Stimulated activated CD4-positive, alpha-beta T cell treated with anti-CD3 and anti-CD28 coated beads, Interleukin-12 subunit alpha, Interleukin-12 subunit beta, amount 100 ng/mL, for 4 hours (primary cell): ENCODE measurements around the gene CRYM.
"Not testable (repeated sequence)": the region's sequence is repeated elsewhere in the genome, so short reads cannot be mapped to it uniquely, and the experiment has no call there.

Experiments
- DNase-seq: peaks from one replicate; pipeline ENCODE4 v3.0.0-alpha.2; 2020

CRYM gene

GRCh38 chr16:21277045-21277926, 804 bp downstream of the CRYM start:
- DNase-seq: no peak

- no peak for DNase-seq
These were observed 2.0 kb downstream of the CRYM start for GRCh38 chr16:21276090-21276489.

DNA sequence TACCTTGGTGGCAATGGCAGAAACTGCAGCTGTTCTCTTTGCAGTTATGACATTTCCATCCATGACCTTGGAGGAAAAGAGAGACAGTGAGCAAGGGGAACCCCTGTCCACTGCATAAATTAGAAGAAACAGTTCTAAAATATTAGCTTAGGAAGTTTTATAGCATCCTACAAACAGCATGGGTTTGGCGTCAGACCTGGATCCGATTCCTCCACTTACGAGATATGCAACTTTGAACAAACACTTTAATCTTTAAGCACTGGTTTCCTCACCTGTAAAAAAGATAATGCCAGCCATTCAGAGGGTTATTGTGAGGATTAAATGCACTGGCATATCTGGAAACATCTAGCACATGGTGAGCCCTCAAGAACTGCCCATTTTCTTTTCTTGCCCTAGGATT, 2.6 kb downstream of the CRYM start:
- no peak for DNase-seq

GRCh38 chr16:21274172-21274726, 3.8 kb downstream of the CRYM start:
- no peak for DNase-seq

GRCh38 chr16:21272763-21273162, 5.3 kb downstream of the CRYM start:
- DNase-seq: not testable (repeated sequence)

DNA sequence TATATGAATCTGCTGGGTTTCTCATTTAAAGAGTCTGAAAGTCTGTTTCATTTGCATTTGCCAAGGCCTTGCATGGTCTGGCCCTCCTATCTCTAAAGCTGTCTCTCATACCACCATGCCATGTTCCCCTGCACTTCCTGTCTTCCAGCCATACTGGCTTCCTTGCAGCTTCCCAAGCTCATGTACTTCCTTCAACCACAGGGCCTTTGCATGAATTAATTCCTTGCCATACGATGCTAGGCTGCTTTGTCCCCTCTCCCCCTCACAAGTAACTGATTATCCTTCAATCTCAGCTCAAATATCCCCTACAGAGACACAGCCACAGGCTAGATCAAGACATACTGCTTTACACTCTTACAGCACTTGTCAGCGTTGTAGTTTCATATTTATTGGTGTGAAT, 5.8 kb downstream of the CRYM start:
- DNase-seq: no peak

DNA sequence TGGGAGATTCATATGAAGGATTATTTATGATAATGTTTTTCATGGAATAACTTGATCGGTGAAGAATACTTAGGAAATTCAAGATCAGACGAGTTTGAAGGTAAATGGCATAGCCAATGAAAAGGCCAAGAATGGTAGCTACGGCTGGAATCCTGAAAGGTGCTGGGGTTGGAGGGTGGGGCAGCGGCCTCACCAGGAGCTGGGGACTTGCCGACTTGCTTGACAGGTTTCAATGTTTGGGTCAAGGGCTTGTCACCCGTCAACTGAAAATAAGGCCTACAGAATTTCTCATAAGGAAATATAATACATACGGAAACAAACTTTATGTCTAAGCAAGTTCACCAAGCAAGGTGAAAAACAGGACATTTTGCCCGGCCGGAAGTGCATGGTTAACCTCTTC, 9.9 kb downstream of the CRYM start:
- DNase-seq: no peak

DNA sequence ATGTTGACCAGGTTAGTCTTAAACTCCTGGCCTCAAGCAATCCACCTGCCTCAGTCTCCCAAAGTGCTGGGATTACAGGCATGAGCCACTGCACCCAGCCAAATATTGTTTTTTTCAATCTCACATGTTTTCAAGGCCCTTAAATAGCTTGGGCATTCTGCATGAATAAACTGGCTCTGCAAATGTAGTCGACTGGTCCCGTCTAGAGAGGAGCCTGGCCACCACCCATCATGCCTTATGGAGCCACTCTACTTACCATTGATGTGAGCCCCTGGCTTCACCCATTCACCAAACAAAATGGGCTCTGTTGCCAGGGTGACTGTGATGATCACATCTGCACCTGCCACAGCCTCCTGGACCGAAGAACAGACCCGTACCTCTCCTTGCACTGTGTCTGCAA, 10.8 kb downstream of the CRYM start:
- DNase-seq: no peak

DNA sequence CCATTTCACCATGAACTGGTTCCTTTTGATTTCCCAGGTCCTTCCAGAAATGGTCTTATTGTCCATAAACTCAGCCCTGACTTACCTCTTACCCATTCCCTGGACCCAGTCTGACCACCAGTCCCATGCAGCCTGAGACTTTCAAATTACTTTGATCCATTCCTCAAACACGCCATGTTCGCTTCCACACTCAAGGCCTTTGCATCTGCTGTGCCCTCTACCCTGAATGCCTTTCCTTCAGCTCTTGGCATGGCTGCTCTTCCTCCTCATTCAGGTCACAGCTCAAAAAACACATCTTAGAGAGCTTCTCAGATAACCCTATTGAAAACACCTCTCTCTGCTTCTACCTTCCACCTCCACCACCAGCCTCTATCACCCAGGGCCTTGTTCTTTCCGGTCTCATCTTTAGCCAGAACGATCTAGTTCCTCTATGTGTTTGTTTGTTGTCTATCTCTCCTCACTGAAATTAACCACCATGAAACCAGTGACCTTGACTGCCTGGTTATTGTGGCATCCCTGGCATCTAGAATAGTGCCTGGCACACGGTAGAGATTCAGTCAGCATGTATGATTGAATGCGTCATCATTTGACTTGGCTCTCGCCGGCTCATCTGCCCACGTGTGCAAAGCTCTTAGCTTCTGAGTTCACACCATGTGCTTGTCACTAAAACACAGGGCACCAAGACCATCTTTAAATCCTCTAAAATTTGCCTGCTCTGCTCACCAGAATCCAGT, 12.8 kb downstream of the CRYM start:
- DNase-seq: no peak

DNA sequence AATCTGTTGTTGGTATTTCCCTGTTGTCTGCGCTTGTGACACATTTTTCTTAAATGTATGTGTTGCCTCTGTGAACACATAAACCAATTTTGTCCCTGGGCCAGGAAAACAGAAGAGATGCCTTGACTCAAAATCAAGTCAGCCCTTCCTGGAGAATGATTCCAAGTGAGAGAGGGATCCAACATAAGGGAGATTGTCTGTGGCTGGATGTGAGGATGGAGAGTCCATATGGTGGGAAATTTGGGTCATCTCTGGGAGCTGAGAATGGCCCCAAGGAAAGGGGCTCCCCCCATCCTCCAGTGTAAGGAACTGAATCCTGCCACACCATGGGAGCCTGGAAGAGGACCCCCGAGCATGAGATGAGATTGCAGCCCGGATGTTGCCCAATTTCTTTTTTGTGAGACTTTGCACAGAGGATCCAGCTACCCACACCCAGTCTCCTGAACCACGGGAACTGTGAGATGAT, 13.5 kb downstream of the CRYM start:
- DNase-seq: no peak

DNA sequence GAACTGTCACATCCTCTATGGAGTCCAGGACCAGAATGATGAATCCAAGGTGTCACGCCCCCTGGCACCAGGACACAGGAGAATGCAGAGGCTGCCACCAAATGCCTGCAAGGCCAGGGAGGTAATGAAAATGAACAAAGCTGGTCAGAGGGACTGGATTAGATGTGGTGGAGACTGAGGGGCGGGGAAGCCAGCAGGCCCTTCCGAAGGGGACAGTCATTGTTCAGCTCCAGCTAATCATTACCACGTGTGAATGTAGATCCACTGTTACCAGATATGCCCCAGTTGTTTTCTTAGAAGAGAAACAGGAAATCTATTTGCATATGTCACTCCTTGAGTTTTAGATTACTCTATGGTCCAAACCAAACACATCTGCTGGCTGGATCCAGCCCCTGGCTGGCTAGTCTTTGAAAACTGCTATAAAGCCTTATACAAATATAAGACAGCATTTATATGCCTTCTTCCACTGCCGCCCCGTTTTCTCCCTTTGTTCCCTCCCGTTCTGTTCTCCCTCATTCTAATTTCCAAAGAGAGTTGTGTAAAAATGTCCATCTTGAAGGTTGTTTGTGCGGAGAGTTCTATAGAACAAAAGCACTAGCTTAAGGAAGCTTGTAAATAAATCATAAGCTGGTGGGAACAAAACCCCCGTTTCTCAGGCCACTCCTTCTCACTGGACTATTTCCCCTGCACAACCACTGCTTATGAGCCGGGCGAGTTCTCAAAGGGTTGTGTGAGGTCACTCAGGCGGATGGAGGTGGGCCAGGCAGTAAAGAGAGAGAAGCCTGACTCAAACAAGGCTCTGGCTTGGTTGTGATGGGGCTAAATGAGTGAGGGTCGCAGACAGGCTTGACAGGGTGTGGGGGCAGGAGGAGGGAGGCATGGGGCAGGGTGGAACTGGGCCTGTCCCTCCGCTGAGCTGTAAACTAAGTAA, 14.2 kb downstream of the CRYM start:
- DNase-seq: no peak

GRCh38 chr16:21262779-21263639, 15.1 kb downstream of the CRYM start:
- no peak for DNase-seq

- DNase-seq: no peak
These were observed 17.0 kb downstream of the CRYM start for GRCh38 chr16:21260870-21261791.

DNA sequence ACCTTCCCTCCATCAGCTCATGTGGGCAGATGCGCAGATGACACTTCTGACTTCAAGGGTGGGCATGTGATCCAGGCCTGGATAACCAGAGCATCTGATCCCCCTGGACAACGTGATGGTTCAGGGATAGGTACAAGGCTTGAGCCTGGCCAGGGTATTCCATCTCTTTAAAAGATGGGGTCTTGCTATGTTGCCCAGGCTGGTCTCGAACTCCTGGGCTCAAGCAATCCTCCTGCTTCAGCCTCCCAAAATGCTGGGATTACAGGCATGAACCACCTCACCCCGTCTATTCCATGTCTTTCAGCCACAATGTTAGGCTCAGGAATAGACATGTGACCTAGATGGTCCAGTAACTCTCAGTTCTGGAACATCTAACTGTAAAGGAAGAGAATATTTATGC, 20.8 kb downstream of the CRYM start:
- DNase-seq: no peak

- no peak for DNase-seq
These were observed 21.5 kb downstream of the CRYM start for GRCh38 chr16:21256636-21257035.

DNA sequence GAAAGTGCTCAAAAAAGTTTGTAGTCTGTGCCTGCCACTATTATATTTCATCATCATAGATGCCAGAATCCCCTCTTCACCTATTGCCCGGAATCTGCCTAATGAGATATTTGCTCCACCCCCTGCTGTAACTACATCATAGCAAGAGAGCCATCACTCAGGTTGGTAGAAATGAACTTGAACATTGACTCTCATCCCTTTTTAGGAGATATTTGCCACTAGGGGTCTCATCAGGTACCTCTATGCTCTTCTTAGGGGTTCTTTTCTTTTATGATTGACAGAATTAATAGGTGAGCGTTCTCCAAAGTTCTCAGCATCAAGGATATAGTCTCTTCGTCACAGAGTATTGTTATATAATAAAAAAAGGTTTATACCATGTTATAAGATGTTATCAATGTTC, 24.6 kb downstream of the CRYM start:
- no peak for DNase-seq

DNA sequence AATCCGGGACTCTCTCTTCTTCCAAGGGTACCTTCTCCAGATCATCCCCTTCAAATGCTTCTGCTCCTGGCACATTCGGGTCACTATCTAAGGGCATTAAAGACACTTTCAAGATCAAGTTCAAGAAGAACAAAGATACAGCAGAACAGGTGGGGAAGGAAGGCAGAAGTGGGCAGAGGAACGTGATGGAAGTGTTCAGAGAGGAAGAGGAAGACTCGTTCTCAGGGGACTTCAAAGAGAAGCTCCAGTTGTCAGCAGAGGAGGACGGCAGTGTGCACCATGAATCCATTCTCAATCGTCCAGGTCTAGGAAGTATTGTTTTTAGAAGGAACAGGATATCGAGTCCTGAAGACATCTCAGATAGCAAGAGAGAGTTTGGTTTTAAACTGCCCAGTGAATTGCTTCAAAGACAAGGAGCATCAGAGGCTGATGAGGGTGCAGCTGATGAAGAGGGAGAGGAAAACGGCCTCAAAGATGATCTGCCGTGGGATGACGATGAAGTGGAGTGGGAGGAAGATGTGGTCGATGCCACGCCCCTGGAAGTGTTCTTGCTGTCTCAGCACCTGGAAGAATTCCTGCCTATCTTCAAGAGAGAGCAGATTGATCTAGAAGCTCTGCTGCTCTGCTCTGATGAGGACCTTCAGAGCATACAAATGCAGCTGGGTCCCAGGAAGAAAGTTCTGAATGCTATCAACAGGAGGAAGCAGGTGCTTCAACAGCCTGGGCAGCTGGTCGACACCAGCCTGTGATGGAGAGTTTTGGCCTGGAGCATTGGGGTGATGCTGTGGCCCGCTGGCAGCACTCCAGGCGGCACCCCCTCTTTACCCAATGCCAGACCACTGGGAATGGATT, 27.8 kb downstream of the CRYM start:
- no peak for DNase-seq

DNA sequence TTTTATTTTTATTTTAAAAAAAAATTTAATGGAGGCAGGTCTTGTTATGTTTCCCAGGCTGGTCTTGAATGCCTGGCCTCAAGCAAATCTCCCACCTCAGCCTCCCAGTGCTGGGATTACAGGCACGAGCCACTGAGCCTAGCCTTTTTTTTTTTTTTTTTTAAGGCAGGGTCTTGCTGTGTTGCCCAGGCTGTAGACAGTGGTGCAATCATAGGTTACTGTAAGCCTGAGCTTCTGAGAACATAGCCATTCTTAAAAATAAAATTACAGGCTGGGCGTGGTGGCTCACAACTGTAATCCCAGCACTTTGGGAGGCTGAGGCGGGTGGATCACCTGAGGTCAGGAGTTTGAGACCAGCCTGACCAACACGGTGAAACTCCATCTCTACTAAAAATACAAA, 29.9 kb downstream of the CRYM start:
- not testable (repeated sequence) for DNase-seq

GRCh38 chr16:21244518-21245215, 33.4 kb downstream of the CRYM start:
- DNase-seq: no peak
